CD14-positive monocyte (primary cell): ENCODE results near the gene TJP1. TPM values are rescaled to one million over a fixed set of nuclear protein-coding genes. Genes with fewer than 3 reads are reported as not detected.
"Not testable (repeated sequence)": the region's sequence is repeated elsewhere in the genome, so short reads cannot be mapped to it uniquely, and the experiment has no call there.

Source experiments
- DNase-seq, 3 donors: peaks; one replicate each; pipeline ENCODE4 v3.0.0-alpha.2; 2011 to 2022
- H2AFZ ChIP-seq: 2 replicates; pipeline ENCODE4 v1.6.0; 2012; ENCODE audit warnings: mild to moderate bottlenecking, low read depth, low read length, inconsistent platforms; ENCODE audit not compliant: insufficient read depth, poor library complexity, severe bottlenecking
- H3K27ac ChIP-seq, 2 donors: 1 replicate in 1 of 2; 2 replicates in 1 of 2; pipeline ENCODE4 v1.5.1; 2012 to 2013; ENCODE audit warnings: low read length in 2 of 2, control low read depth in 1 of 2, inconsistent platforms in 1 of 2, low read depth in 1 of 2, mild to moderate bottlenecking in 1 of 2
- H3K27me3 ChIP-seq, 2 donors: one replicate each; pipeline versions ENCODE4 v1.6.0 to v1.6.1; 2011 to 2013; ENCODE audit warnings: low read length in 2 of 2; ENCODE audit not compliant: control insufficient read depth in 2 of 2, insufficient read depth in 2 of 2
- H3K36me3 ChIP-seq, 2 donors: replicated peaks in 1 of 2; 1 replicate in 1 of 2; 2 replicates in 1 of 2; pipeline versions ENCODE4 v1.5.1 to v1.6.1; 2012 to 2013; ENCODE audit warnings: low read length in 2 of 2, control low read depth in 1 of 2, inconsistent platforms in 1 of 2, mild to moderate bottlenecking in 1 of 2; ENCODE audit not compliant: insufficient read depth in 2 of 2, control insufficient read depth in 1 of 2
- H3K4me1 ChIP-seq, 2 donors: 1 replicate in 1 of 2; 2 replicates in 1 of 2; pipeline versions ENCODE4 v1.5.1 to v1.6.1; 2012 to 2013; ENCODE audit warnings: low read length in 2 of 2, control low read depth in 1 of 2, inconsistent platforms in 1 of 2, mild to moderate bottlenecking in 1 of 2, moderate library complexity in 1 of 2; ENCODE audit not compliant: insufficient read depth in 2 of 2, control insufficient read depth in 1 of 2
- H3K4me2 ChIP-seq: replicated peaks from 2 replicates; pipeline ENCODE3; 2012; ENCODE audit warnings: low read length, moderate library complexity, mild to moderate bottlenecking; ENCODE audit not compliant: poor library complexity, severe bottlenecking; ENCODE audit errors: extremely low read depth
- H3K4me3 ChIP-seq, 3 experiments: fragments of 200-600 bp in 1 of 3; sonication (generic) in 1 of 3; replicated peaks in 1 of 3; 1 replicate in 2 of 3; 2 replicates in 1 of 3; pipeline ENCODE4 v1.5.1; 2011 to 2013; ENCODE audit warnings: low read length in 3 of 3, mild to moderate bottlenecking in 3 of 3, control low read depth in 2 of 3, low read depth in 2 of 3, inconsistent platforms in 1 of 3, moderate library complexity in 1 of 3
- H3K79me2 ChIP-seq: 2 replicates; pipeline ENCODE4 v1.6.0; 2012; ENCODE audit warnings: mild to moderate bottlenecking, control low read depth, inconsistent platforms, low read length, moderate library complexity; ENCODE audit not compliant: insufficient read depth
- H3K9ac ChIP-seq: 2 replicates; pipeline ENCODE4 v1.6.0; 2017; ENCODE audit warnings: low read length, mild to moderate bottlenecking; ENCODE audit not compliant: insufficient read depth, poor library complexity, severe bottlenecking
- H3K9me3 ChIP-seq, 2 donors: replicated peaks in 1 of 2; 1 replicate in 1 of 2; 2 replicates in 1 of 2; pipeline versions ENCODE4 v1.5.1 to v1.6.1; 2012 to 2013; ENCODE audit warnings: low read length in 2 of 2, control low read depth in 1 of 2; ENCODE audit not compliant: control insufficient read depth in 1 of 2, insufficient read depth in 1 of 2
- H4K20me1 ChIP-seq: 2 replicates; pipeline ENCODE4 v1.6.0; 2012; ENCODE audit warnings: mild to moderate bottlenecking, low read length, control low read depth, moderate library complexity; ENCODE audit not compliant: insufficient read depth
- H3K27ac Mint-ChIP-seq, 7 donors: one replicate each; pipeline ENCODE4 v1.8.0; 2020; ENCODE audit warnings: mild to moderate bottlenecking in 7 of 7, mixed read lengths in 7 of 7, moderate library complexity in 6 of 7, inconsistent platforms in 2 of 7
- H3K27me3 Mint-ChIP-seq, 3 donors: one replicate each; pipeline ENCODE4 v1.8.0; 2021 to 2022; ENCODE audit warnings: low read depth in 3 of 3, mild to moderate bottlenecking in 3 of 3, mixed read lengths in 3 of 3, moderate library complexity in 3 of 3, inconsistent platforms in 1 of 3
- H3K36me3 Mint-ChIP-seq, 2 donors: one replicate each; pipeline ENCODE4 v1.8.0; 2020; ENCODE audit warnings: mixed read lengths in 2 of 2, inconsistent platforms in 1 of 2, mild to moderate bottlenecking in 1 of 2
- H3K4me1 Mint-ChIP-seq: one replicate; pipeline ENCODE4 v1.8.0; 2020; ENCODE audit warnings: mild to moderate bottlenecking, mixed read lengths
- H3K4me3 Mint-ChIP-seq, 2 donors: one replicate each; pipeline ENCODE4 v1.8.0; 2020; ENCODE audit warnings: mild to moderate bottlenecking in 2 of 2, mixed read lengths in 2 of 2, moderate library complexity in 1 of 2
- H3K9me3 Mint-ChIP-seq, 7 donors: one replicate each; pipeline ENCODE4 v1.8.0; 2020 to 2022; ENCODE audit warnings: mixed read lengths in 7 of 7, mild to moderate bottlenecking in 6 of 7, moderate library complexity in 6 of 7, inconsistent platforms in 2 of 7
- CTCF ChIP-seq: fragments of 200-600 bp; IDR thresholded peaks from one replicate; pipeline ENCODE4 v1.8.0; 2022; ENCODE audit warnings: antibody characterized with exemption, mild to moderate bottlenecking
- WGBS: methylation state at CpG from one replicate; pipeline ENCODE4 v1.1.5; 2013; ENCODE audit warnings: missing lambda C conversion rate; ENCODE audit not compliant: insufficient coverage; 5-methylcytosine and 5-hydroxymethylcytosine counted together
- intact Hi-C, 2 donors: fragments of 100-400 bp; cut with micrococcal nuclease; formaldehyde crosslinking; loops; one replicate each; pipeline versions ENCODE4 v1.15.0 to v1.15.1; 2023
- polyA plus RNA-seq, 3 donors: library from polyadenylated mRNA; depleted of rRNA in 1 of 3; unstranded in 2 of 3; stranded (reverse) in 1 of 3; fragments of 300-500 nt in 2 of 3; fragments of >200 nt in 1 of 3; fragmentation: Illumina TruSeq in 2 of 3; gene quantifications; 1 replicate in 2 of 3; 2 replicates in 1 of 3; pipeline ENCODE4 v1.2.3, GENCODE V29; 2012 to 2021

The TJP1 gene
- polyA plus RNA-seq, 3 donors, result not detected

GRCh38 chr15:29734917-29735572 lies 87.2 kb downstream of the TJP1 start:
- no peaks in the 10 kb centered on the region for H4K20me1 ChIP-seq
- H3K79me2 ChIP-seq, result no peaks in the 10 kb centered on the region
- H3K4me1 Mint-ChIP-seq, result no peaks in the 10 kb centered on the region
- no peak overlapping the region for H3K4me3 ChIP-seq
- no peak overlapping the region for H3K27ac ChIP-seq
- no peak overlapping the region for H3K4me2 ChIP-seq
- H3K9me3 ChIP-seq, result no peaks in the 10 kb centered on the region
- no peak overlapping the region for H2AFZ ChIP-seq
- intact Hi-C loops, result no loop called here
- peaks cover 0 to 3% (median 0%) of the 10 kb centered on the region in 7 donors for H3K9me3 Mint-ChIP-seq
- H3K4me3 Mint-ChIP-seq, result no peak overlapping the region
- H3K27ac Mint-ChIP-seq, result no peak overlapping the region
- H3K36me3 Mint-ChIP-seq, result no peaks in the 10 kb centered on the region
- WGBS, result 83% methylated on average over 2 of the region's 5 CpGs
- H3K4me1 ChIP-seq, result no peaks in the 10 kb centered on the region
- H3K36me3 ChIP-seq, result no peaks in the 10 kb centered on the region
- DNase-seq, result no peak
- H3K9ac ChIP-seq, result no peak overlapping the region
- H3K27me3 Mint-ChIP-seq, result peaks cover 0 to 7% (median 3%) of the 10 kb centered on the region in 3 donors
- no peaks in the 10 kb centered on the region for H3K27me3 ChIP-seq
- no peak for TF ChIP-seq CTCF

- intact Hi-C loops, result no loop called here
Observed at GRCh38 chr15:29731865-29732264, 90.4 kb downstream of the TJP1 start.

GRCh38 chr15:29730471-29730870 lies 91.8 kb downstream of the TJP1 start:
- H3K4me1 ChIP-seq, H3K79me2 ChIP-seq, H3K27ac Mint-ChIP-seq, H3K9me3 ChIP-seq, H3K36me3 ChIP-seq, H3K27ac ChIP-seq, H3K4me3 Mint-ChIP-seq, H3K27me3 Mint-ChIP-seq, DNase-seq, H3K9ac ChIP-seq, H2AFZ ChIP-seq, H3K27me3 ChIP-seq, H3K4me1 Mint-ChIP-seq, H3K4me2 ChIP-seq, intact Hi-C loops, H3K36me3 Mint-ChIP-seq, H3K4me3 ChIP-seq, H3K9me3 Mint-ChIP-seq, H4K20me1 ChIP-seq: not testable (repeated sequence)
- WGBS, result 88% methylated on average over 1 of the region's 15 CpGs

More at GRCh38 chr15:29731865-29732264, 90.4 kb downstream of the TJP1 start:
- TF ChIP-seq CTCF, result no peak
- H3K9me3 ChIP-seq, result no peaks in the 10 kb centered on the region
- no peaks in the 10 kb centered on the region for H3K36me3 Mint-ChIP-seq
- no peak overlapping the region for H2AFZ ChIP-seq
- no peaks in the 10 kb centered on the region for H4K20me1 ChIP-seq
- H3K36me3 ChIP-seq, result no peaks in the 10 kb centered on the region
- no peak overlapping the region for H3K4me3 Mint-ChIP-seq
- no peak overlapping the region for H3K9ac ChIP-seq
- no peak overlapping the region for H3K4me2 ChIP-seq
- no peaks in the 10 kb centered on the region for H3K4me1 ChIP-seq
- no peak overlapping the region for H3K27ac ChIP-seq
- peaks cover 0 to 3% (median 0%) of the 10 kb centered on the region in 7 donors for H3K9me3 Mint-ChIP-seq
- H3K27ac Mint-ChIP-seq, result no peak overlapping the region
- H3K27me3 Mint-ChIP-seq, result peaks cover 2 to 11% (median 3%) of the 10 kb centered on the region in 3 donors
- WGBS, result 100% methylated on average over 1 of the region's 3 CpGs
- no peak overlapping the region for H3K4me3 ChIP-seq
- no peak for DNase-seq
- no peaks in the 10 kb centered on the region for H3K4me1 Mint-ChIP-seq
- no peaks in the 10 kb centered on the region for H3K27me3 ChIP-seq
- no peaks in the 10 kb centered on the region for H3K79me2 ChIP-seq
